HG03520 (cell line): ENCODE results near the gene USP12.
"Not testable (repeated sequence)": the region's sequence is repeated elsewhere in the genome, so short reads cannot be mapped to it uniquely, and the experiment has no call there.

Experiments
- ATAC-seq: cut with Tn5 transposase; IDR thresholded peaks from one replicate; pipeline ENCODE4 v1.9.1; 2021; ENCODE audit warnings: mild to moderate bottlenecking, moderate library complexity; ENCODE audit not compliant: unreplicated experiment

USP12 gene

GRCh38 chr13:27080018-27080948, 91.3 kb downstream of the USP12 start:
- no peak for ATAC-seq

GRCh38 chr13:27079421-27079958, 92.1 kb downstream of the USP12 start:
- no peak for ATAC-seq

GRCh38 chr13:27077451-27077850, 94.2 kb downstream of the USP12 start:
- ATAC-seq: no peak

GRCh38 chr13:27076421-27076820, 95.2 kb downstream of the USP12 start:
- ATAC-seq: no peak

- no peak for ATAC-seq
Observed at GRCh38 chr13:27073186-27073585, 98.4 kb downstream of the USP12 start.

GRCh38 chr13:27066123-27066522, 105.5 kb downstream of the USP12 start:
- ATAC-seq: not testable (repeated sequence)

GRCh38 chr13:27065582-27065981, 106.0 kb downstream of the USP12 start:
- ATAC-seq: no peak

- ATAC-seq: no peak
Observed at GRCh38 chr13:27064252-27064995, 107.2 kb downstream of the USP12 start.

GRCh38 chr13:27057817-27058216, 113.8 kb downstream of the USP12 start:
- ATAC-seq: no peak

GRCh38 chr13:27055526-27055925, 116.1 kb downstream of the USP12 start:
- no peak for ATAC-seq

GRCh38 chr13:27054760-27055159, 116.9 kb downstream of the USP12 start:
- ATAC-seq: no peak

GRCh38 chr13:27053902-27054595, 117.6 kb downstream of the USP12 start:
- no peak for ATAC-seq

GRCh38 chr13:27053210-27053884, 118.3 kb downstream of the USP12 start:
- ATAC-seq: no peak

- no peak for ATAC-seq
Observed at GRCh38 chr13:27052551-27053208, 118.9 kb downstream of the USP12 start.

- ATAC-seq: no peak
Observed at GRCh38 chr13:27047081-27047480, 124.5 kb downstream of the USP12 start.

- ATAC-seq: peak; percentile 44
Observed at GRCh38 chr13:27044837-27045570, 126.6 kb downstream of the USP12 start.

- ATAC-seq: no peak
Observed at GRCh38 chr13:27043013-27043412, 128.6 kb downstream of the USP12 start.

GRCh38 chr13:27041341-27041740, 130.3 kb downstream of the USP12 start:
- no peak for ATAC-seq

- no peak for ATAC-seq
Observed at GRCh38 chr13:27040826-27041108, 130.8 kb downstream of the USP12 start.
